Measurements from ENCODE around the gene ACADVL.

Gene ACADVL

DNA sequence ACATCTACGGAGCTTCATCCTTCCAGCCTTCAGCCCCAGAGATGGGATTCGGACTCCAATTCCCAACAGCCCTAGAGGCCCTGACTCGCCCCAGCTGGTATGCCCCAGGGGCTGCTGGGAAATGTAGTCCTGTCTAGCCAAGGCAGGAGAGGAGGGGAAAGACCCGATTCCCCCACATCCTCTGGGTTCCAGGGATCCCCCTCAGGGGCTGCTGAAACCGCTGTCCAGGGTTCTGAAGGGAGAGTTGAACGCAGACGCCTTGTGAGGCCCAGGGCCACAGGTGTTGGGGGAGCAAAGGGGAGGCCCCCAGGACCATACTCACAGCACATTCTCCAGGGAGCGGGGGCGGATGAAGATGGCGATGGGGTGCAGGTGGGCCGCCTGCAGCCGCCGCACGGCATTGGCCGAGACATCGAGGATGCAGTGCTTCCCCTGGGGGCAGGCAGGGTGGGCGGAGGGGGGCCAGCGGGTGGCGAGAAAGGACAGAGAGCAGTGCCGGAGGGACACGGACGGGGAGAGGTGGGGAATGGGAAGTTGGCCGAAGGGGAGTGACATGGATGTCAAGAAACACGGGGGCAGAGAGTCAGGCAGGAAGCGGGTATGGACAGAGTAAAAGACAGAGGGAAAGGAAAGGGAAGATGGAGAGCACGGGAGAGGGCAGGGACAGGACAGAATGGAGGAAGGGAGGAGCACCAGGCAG lies 28.0 kb upstream of the ACADVL start:
- no peak for DNase-seq

DNA sequence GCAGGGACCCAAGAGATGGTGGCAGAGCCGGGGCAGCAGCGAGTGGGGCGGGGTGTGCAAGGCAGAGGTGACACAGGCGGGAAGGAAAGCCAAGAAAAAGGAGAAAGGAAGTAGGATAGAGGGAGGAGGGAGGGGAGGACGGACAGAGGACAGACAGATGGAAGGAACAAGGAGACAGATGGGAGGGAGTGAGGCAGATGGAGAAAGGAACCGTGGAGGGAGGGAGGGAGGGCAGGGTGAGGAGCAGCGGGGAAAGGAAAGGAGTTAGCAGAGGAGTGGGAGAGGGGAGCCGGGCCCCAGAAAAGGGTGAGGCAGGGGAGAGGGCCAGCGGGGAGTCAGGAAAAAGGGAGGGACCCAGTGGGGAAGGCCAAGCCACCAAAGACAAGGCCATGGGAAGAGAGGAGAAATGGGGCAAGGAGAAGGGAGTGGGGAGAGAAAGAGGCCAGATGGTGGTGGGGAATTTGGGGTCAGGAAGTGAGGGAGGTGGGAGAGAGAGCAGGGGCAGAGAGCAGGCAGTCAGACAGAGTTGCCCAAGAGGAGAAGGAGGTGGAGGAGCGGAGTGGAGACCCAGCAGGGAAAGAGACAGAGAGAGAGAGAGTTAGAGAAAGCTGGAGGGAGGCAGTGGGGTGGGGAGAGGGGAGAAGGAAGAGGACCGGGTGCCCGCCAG lies 27.3 kb upstream of the ACADVL start:
- no peak for DNase-seq

DNA sequence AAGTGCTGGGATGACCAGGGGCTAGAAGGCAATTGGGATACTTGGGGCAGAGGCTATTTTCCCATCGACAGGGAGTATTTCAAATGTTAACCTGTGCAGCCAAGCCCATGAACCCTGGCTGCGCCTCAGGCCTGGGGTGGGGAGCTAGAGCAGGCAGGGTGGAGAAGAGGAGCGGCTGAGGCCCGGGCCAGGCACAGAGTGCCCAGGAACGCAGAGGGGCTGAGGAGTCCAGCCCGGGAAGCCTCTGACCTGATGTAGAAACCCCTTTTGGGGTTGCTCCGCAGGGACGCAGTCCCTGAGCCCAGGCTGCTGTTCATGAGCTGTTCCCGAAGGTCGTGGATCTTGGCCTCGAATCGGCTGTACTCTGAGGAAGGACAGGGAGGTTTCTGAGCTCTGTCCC lies 23.8 kb upstream of the ACADVL start:
- DNase-seq = no peak

DNA sequence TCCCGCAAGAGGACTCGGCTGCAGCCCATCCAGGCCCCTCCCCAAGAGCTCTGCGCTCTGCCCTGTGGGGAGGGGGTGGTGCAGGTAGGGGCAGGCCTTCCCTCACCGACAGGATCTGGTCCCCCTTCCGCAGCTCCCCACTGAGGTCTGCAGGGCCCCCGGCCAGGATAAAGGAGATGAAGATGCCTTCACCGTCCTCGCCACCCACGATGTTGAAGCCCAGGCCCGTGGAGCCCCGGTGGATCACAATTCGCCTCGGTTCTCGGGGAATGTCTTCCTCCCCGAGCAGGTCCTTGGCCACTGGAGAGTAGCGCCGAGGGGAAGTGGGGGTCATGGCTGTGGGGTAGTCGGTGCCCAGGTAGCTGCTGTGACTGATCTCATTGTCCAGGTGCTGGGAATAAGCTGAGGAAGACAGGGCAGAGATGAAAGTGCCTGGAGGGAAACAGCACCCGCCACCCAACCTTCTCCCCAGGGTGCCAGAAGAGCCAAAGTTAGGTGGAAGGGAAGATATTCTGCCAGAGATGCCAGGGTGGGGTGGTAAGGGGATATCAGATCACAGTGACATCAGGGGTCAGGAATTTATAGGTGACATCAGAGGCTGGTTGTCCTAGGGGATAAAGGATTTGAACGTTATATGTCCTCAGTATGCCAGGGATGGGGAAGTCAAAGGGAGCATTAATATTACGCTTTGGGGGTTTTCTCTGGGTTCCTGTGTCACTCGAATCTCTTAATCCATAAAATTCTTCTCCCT lies 22.9 kb upstream of the ACADVL start:
- no peak for DNase-seq

DNA sequence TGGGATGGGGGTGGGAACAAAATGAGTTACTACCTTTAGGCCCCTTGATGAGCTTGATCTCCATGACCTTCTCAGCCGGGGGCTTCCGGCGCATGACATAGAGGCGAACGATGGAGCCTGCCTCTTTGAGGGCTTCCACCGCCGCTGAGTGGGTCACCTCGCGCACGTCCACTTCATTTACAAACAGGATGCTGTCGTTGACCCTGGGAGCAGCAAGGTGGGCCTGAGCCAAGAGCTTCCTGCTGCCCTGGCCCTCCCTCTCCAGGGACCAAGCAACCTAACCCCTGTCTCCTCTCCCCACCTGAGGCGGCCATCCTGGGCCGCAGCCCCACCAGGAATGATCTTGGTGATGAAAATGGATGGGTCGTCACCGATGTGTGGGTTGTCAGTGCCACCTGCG lies 16.3 kb upstream of the ACADVL start:
- no peak for DNase-seq

DNA sequence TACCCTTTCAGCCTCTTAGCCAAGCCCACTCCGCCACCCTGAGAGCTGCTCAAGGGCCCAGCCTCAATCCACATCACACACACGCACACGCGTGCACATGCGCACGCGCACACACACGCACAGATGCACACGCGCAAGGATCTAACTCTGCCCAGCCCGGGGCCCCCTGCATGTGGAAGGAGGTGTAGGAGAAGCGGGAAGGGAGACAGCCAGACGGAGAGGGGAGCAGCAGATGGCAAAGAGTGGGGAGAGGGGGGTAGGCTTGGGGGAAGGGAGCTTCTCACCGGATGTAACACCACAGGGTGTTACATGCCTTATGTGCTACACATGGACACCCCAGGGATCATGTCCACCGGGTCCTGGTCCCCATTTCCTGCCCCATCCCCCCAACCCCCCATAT lies 15.4 kb upstream of the ACADVL start:
- DNase-seq = no peak

DNA sequence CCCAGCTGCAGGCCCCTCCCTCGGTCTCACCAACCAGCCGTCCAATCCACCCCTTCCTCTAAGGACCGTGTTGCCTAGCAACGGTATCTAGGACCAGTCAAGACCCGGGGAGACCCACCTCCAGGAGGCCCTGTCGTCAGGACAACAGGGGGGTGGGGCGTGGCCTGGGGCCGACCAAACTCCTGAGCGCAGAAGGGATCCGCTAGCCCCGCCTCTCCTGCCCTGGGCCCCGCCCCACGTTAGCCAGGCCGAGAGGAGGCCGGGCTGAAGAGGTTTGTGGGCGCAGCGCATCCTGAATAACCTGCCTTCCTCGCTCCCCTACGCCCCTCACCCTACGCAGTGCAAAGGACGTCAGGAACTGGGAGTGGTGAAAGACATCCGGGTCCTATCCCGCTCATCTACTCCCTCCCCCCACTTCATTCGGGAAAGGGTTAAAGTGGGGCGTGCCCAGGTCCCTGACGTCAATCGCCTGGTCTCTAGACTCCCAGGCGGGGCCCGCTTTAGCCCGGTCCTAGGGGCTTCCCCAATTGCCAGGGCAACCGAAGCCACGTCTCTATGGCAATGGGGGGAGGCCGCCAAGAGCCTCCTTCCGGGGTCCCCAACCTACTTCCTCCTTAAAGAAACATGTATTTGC lies 14.8 kb upstream of the ACADVL start:
- DNase-seq = peak; percentile 57 to 60

DNA sequence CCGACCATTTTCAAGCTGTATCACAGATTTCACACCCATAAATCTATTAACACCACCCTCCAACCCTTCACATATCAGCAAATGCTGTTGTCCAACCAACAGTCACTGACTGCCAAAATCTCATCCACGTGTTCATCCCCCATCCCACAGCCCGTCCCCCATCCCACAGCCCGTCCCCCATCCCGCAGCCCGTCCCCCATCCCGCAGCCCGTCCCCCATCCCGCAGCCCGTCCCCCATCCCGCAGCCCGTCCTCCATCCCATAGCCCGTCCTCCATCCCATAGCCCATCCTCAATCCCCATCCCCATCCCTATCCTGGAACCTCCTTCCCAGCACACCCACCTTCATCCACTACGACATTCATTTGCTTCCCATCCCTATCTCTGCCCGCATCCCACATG lies 14.2 kb upstream of the ACADVL start:
- DNase-seq = no peak

DNA sequence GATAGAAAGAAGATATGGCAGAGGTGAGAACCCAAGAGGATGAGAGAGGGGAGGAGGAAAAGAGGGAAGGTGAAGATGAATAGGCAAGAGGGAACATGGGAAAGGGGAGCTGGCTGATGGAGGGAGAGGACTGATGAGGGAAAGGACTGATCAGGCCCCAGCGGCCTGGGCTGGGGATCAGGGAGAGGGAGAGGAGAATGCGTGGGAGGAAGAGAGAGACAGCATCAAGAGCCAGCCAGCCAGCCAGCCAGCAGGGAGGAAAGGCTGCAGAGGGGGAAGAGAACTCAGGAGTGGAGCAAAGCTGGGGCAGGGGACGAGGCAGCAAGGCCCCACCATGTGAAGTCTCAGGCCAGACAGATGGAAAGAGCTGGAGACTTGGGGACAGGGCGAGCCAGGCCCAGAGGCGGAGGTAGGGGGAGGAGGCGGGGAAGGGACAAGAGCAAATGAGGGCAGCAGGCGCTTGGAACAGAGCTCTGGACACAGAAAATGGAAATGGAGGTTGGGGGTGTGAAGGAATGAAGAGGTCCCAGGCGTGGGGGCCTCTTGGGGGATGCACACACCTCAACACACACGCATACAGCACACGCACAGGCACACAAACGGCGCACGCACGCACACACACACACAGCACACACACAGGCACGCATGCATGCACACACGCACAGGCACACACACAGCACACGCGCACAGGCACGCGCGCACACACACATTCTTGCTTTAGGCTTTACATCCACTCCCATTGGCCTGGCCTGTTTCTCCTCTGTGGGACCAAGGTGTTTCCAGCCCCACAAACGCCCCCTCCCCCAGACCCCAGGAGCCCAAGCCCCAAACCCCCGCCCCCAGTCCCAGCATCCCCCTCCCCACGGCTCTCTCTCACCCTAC lies 12.4 kb upstream of the ACADVL start:
- DNase-seq = no peak

DNA sequence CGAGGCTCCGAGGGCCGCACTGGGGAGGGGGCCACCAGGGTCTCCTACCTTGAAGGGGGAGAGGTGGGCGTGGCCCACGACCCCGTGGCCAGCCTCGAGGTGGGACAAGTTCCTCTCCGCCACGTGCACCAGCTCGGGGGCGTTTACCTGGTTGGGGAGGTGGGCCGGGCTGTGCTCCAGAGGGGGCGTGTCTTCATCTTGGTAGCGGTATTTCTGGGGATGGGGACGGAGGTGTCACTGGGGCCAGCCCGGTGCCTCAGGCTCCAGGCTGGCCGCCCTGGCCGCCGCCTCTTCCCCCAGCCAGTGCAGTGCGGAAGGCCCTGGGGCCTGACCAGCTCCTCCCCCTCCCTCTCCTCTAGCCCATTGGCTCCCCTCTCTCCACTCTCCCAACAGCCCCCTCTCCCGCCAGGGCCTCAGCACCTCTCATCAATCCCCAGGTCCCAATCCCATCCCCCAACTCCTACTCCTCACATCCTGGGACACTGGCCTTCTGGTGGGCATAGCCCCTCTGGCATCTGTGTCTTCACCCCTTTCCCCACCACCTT lies 11.6 kb upstream of the ACADVL start:
- DNase-seq = no peak

DNA sequence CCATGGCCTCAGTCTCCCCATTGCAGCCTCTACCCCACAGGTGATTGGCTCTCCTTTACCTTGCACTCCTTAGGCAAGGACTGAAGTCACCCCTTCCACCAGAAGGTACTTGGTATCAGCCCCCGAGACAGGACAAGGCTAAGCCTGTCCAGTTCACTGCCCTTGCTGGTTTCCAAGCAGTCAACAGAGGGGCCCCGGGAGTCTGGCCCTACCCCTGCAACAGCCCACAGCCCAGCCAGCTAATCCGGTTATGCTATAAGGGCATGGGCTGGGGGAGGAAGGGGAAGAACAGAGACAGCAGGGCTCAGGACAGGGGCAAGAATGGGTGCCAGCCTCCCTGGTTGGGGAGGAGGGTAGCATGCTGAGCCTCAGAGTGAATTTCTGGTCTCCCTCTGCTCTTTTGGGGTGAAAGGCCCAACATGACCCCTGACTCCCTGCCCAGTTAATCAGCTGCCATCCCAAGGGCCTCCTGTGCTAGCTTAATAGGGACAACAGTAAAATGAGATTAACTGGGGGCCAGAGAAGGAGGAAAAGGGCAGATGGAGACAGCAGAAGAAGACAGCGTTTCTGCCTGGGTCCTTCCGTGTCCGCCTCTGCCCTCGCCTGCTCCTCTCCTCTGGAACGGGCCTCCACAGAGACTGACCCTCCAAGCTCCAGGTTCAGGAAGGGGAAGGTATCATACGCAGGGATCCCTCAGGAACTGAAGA lies 10.8 kb upstream of the ACADVL start:
- DNase-seq = no peak

DNA sequence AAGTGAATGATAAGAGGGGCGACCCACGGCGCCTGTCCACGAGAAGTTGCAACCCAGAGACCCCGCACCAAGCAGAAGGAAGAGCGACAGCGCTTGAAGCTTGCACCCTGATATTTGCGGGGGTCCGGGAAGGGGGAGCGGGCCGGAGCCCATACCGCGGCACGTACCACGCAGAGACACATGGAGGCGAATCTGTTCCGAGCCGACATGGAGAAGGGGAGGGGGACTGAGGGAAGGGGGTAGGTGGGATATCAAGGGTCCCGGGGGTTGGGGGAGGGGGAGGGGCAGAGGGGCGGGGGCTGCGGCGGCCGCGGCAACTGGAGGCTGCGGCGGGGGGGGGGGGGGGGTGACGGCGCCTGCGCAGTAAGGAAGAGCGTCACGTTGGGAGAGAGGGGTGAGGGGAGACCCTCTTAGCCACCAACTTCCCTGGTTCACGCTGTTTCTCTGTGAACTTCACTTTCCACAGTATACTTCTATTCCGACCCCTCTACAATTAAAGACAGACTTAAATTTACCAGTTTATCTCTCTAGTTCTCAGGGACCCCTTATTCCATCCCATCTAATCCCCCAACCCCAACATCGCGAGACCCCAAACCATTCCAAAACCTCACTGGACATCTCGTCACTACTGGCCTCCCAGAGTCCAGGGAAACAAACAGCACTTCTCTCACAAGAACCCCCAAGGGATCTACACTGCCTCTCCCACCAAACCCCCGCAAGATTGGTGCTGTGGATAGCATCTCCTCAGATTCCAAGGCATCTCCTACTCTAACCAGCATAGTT lies 8.1 kb upstream of the ACADVL start:
- no peak for DNase-seq

DNA sequence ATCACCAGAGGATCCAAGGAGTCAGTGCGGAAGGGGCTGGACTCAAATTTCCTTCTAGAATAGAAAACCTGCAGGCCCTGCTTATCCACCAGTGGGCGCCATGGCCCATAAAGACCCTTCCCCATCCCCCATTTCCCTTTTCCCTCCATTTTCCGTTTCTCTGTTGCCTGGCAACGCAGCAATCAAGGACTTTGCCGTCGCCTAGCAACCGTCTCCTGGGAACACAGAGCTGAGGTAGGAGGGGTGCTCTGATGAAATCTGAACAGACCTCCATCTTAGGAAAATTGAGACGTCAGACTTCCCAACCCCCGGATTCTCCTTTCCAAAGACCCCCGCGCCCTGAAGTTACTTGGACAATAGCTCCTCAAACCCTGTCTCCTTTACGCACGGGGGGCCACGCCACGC lies 5.8 kb upstream of the ACADVL start:
- peak; percentile 79 to 91 for DNase-seq

DNA sequence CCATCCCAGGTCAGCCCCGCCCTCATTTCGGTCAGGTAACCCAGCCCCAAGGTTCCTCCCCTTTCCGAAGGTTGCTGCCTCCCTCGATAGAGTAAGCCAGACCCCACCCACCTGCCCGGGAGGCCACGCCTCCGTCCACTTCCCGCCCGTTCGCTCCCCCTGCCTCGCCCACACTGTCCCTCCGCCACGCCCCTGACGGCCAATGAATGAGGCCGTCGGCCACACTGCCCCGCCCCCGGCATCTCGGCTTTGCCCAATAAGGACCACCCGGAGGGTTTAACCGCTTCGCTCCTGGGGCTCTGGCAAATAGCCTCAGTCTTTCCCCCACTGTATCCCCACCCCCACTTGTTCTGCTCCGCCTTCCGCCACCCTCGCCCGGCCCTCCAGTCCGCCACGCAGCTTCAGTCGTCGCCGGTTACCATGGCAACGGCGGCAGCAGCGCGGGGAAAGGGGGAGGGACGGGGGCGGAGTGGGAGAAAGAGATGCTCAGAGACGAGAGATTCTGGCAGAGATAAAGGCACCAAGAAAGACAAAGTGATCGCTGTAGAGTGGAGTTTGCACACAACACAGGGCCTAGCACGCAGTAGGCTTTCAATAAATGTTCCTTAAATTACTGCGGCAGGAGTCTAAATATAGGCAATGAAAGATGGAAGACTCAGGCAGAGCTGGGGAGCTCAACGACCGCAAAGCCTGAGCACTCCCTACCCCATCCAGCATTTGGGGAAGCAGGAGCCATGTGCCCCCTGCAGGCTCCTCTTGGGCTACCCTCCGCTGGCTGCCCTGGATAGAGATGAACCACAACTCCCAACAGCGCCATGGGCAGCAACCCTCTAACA lies 5.2 kb upstream of the ACADVL start:
- peak; percentile 92 to 93 for DNase-seq

DNA sequence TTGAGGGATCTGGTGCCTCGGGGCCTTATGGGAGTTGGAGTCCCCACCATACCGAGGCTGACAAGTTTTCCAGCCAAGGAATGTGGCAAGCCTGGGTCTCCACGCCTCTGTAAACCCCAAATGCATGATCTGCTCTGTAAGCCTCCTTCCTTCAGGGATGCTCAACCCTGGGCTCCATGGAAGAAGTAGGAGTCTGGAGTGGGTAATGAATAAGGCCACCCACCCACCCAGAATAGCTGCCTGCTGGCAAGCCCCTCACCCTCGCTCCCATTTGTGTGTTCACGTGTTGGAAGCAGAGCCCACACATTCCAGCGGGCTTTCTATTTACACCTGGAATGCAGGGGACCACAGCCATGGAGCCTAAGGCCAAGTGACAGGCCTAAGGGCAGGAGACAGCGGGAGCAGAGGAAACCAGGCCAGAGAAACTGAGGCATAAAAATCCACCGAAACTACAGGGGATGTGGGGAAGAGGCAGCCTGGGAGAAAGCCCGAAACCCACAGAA lies 4.6 kb upstream of the ACADVL start:
- DNase-seq = no peak

DNA sequence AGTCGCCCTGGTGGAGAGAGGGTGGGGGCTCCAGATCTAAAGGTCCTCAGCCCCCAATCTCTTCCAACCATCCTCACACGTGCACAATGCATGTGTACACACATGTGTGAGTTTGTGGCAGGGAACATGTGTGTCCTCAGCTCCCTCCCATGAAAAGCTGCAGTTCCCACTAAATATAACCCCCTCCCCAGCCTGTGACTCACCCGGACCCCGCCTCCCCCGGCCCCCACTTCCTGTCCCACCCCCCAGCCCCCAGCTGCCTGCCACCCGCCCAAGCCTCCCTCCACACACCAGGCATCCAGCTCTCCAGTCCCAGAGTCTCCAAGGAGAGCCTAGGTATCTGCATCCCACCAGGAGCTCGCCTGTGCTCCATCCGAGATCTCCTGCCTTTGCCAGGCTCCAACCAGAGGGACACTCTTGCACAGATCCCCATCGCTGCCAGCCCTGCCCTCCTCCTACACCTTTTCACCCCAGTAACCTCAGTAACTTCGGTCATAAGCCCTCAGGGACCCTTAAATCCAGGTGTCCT lies 4.0 kb upstream of the ACADVL start:
- no peak for DNase-seq

DNA sequence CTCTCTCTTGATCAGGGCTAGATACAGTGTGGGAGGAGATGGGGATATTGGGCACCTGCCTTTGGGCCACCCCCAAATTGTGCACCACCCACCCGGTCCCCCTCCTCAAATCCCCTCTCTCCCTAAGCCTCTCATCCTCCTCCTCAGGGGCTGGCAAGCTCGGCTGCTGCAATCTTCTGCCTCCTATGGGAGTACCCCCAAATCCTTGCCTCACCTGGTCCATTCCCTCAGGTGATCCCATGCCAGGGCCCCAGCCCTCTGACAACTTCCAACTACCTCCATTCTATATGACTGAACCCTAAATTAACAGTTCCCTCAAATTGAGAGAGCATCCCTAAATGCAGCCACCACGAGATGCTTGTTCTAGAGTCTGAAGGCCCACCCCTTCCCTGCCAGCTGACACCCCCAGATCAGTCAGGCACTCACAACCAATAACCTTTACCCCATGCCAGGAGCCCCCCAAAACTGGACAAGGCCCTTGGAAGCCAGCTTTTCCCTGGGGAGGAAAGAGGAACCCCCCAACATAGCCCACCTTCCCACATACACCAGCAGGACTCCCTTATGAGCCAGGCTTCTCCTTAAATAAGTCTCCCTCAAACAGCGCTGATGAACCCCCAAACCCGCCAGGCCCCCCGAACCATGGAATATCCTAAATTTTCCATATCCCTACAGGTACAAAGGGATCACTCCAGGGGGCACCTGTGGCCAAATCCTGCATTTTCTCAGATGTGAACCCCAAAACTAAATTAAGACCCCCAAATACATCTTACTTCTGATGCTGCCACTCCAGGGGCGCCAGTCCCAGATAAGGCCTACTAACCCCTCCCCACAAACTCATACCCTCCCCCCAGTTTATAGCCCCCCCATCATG lies 3.3 kb upstream of the ACADVL start:
- DNase-seq = no peak
